GM23338 (cell line): ENCODE results near the gene IDH3B. TPM values are rescaled to one million over a fixed set of nuclear protein-coding genes. Genes with fewer than 3 reads are reported as not detected.

Source experiments
- ATAC-seq: fragments of 200-7000 bp; cut with Tn5 transposase; 3 replicates; pipeline ENCODE4 v1.9.1; 2020
- DNase-seq: peaks from one replicate; pipeline ENCODE4 v3.0.0-alpha.2; 2015; ENCODE audit warnings: low spot score
- H2AFZ ChIP-seq: fragments of 200-600 bp; sonication (generic); 2 replicates; pipeline ENCODE4 v1.8.0; 2016; ENCODE audit warnings: antibody characterized with exemption, mild to moderate bottlenecking, moderate library complexity
- H3F3A ChIP-seq: fragments of 200-600 bp; sonication (generic); replicated peaks from 2 replicates; pipeline ENCODE4 v1.8.0; 2017; ENCODE audit warnings: antibody characterized with exemption, mixed run types, low read depth
- H3K27ac ChIP-seq: fragments of 200-600 bp; sonication (generic); 2 replicates; pipeline ENCODE4 v1.6.1; 2016; ENCODE audit warnings: low read depth
- H3K27me3 ChIP-seq: fragments of 200-600 bp; sonication (generic); 2 replicates; pipeline ENCODE4 v1.8.0; 2016; ENCODE audit warnings: mild to moderate bottlenecking, mixed run types, moderate library complexity; ENCODE audit not compliant: insufficient read depth
- H3K36me3 ChIP-seq: fragments of 200-600 bp; sonication (generic); 2 replicates; pipeline ENCODE4 v1.8.0; 2016; ENCODE audit warnings: mild to moderate bottlenecking; ENCODE audit not compliant: insufficient read depth
- H3K4me1 ChIP-seq: fragments of 200-600 bp; sonication (generic); 2 replicates; pipeline ENCODE4 v1.8.0; 2016; ENCODE audit warnings: mild to moderate bottlenecking, moderate library complexity; ENCODE audit not compliant: insufficient read depth
- H3K4me2 ChIP-seq: fragments of 200-600 bp; sonication (generic); 2 replicates; pipeline ENCODE4 v1.7.1; 2017; ENCODE audit warnings: mixed run types
- H3K4me3 ChIP-seq: fragments of 200-600 bp; sonication (generic); 2 replicates; pipeline ENCODE4 v1.6.1; 2016; ENCODE audit warnings: mixed run types
- H3K79me2 ChIP-seq: fragments of 200-600 bp; sonication (generic); replicated peaks from 2 replicates; pipeline ENCODE4 v1.8.0; 2017; ENCODE audit warnings: mild to moderate bottlenecking; ENCODE audit not compliant: insufficient read depth
- H3K9me2 ChIP-seq: fragments of 200-600 bp; sonication (generic); 2 replicates; pipeline ENCODE4 v1.8.0; 2017; ENCODE audit not compliant: insufficient read depth
- H4K20me1 ChIP-seq: fragments of 200-600 bp; sonication (generic); replicated peaks from 2 replicates; pipeline ENCODE4 v1.8.0; 2017; ENCODE audit warnings: mild to moderate bottlenecking; ENCODE audit not compliant: insufficient read depth
- H3K27ac Mint-ChIP-seq: 2 replicates; pipeline ENCODE4 v1.8.0; 2020; ENCODE audit warnings: inconsistent platforms, mild to moderate bottlenecking, moderate library complexity, mixed read lengths
- H3K27me3 Mint-ChIP-seq: 3 replicates; pipeline ENCODE4 v1.8.0; 2022; ENCODE audit warnings: low read depth, mild to moderate bottlenecking, moderate library complexity, mixed read lengths, inconsistent platforms; ENCODE audit not compliant: insufficient read depth, poor library complexity
- H3K36me3 Mint-ChIP-seq: 3 replicates; pipeline ENCODE4 v1.8.0; 2021; ENCODE audit warnings: low read depth, mild to moderate bottlenecking, inconsistent platforms, moderate library complexity, mixed read lengths
- H3K4me1 Mint-ChIP-seq: 3 replicates; pipeline ENCODE4 v1.8.0; 2020; ENCODE audit warnings: mild to moderate bottlenecking, inconsistent platforms, mixed read lengths
- H3K4me3 Mint-ChIP-seq: 3 replicates; pipeline ENCODE4 v1.8.0; 2021; ENCODE audit warnings: moderate library complexity, mild to moderate bottlenecking, inconsistent platforms, mixed read lengths
- H3K9me3 Mint-ChIP-seq: 3 replicates; pipeline ENCODE4 v1.8.0; 2020; ENCODE audit warnings: moderate library complexity, mild to moderate bottlenecking, inconsistent platforms, mixed read lengths
- CREB1 ChIP-seq: fragments of 250-450 bp; sonication (Bioruptor Pico); IDR thresholded peaks from 2 replicates; pipeline ENCODE4 v1.5.0; 2020; ENCODE audit warnings: low read depth, mild to moderate bottlenecking, moderate library complexity
- CTCF ChIP-seq, 2 experiments: fragments of 200-600 bp in 1 of 2; sonication (generic) in 1 of 2; conservative IDR thresholded peaks; 2 replicates each; pipeline versions ENCODE4 v1.5.1 to v1.6.1; 2016 to 2017; ENCODE audit warnings: antibody characterized with exemption in 2 of 2, low read depth in 2 of 2, mild to moderate bottlenecking in 2 of 2, moderate library complexity in 1 of 2
- ETS1 ChIP-seq: IDR thresholded peaks from 2 replicates; pipeline ENCODE4 v1.6.1; 2016; ENCODE audit warnings: antibody characterized with exemption
- EZH2 ChIP-seq: fragments of 200-600 bp; sonication (generic); IDR thresholded peaks from one replicate; pipeline ENCODE4 v1.8.0; 2017; ENCODE audit warnings: antibody characterized with exemption, mild to moderate bottlenecking, low read depth; ENCODE audit not compliant: unreplicated experiment
- EZH2phosphoT487 ChIP-seq: fragments of 200-600 bp; sonication (generic); IDR thresholded peaks from one replicate; pipeline ENCODE4 v1.8.1; 2018; ENCODE audit warnings: antibody characterized with exemption; ENCODE audit not compliant: unreplicated experiment
- JUNB ChIP-seq: IDR thresholded peaks from one replicate; pipeline ENCODE4 v1.6.1; 2016; ENCODE audit warnings: antibody characterized with exemption; ENCODE audit not compliant: unreplicated experiment
- NANOG ChIP-seq: IDR thresholded peaks from 2 replicates; pipeline ENCODE4 v1.6.1; 2016; ENCODE audit warnings: antibody characterized with exemption, borderline replicate concordance
- POLR2AphosphoS5 ChIP-seq: IDR thresholded peaks from 2 replicates; pipeline ENCODE4 v1.6.1; 2016; ENCODE audit warnings: antibody characterized with exemption, low read depth
- REST ChIP-seq: IDR thresholded peaks from one replicate; pipeline ENCODE4 v1.6.1; 2018; ENCODE audit warnings: antibody characterized with exemption; ENCODE audit not compliant: unreplicated experiment
- STAT1 ChIP-seq: IDR thresholded peaks from one replicate; pipeline ENCODE4 v1.6.1; 2016; ENCODE audit warnings: antibody characterized with exemption; ENCODE audit not compliant: unreplicated experiment
- ZNF114 ChIP-seq: fragments of 250-450 bp; sonication (Bioruptor Pico); IDR thresholded peaks from 2 replicates; pipeline ENCODE4 v1.5.0; 2020; ENCODE audit warnings: mild to moderate bottlenecking, moderate library complexity
- ZNF331 ChIP-seq: fragments of 250-450 bp; sonication (Bioruptor Pico); IDR thresholded peaks from 2 replicates; pipeline ENCODE4 v1.5.0; 2020; ENCODE audit warnings: low read depth, mild to moderate bottlenecking, moderate library complexity
- ZNF462 ChIP-seq: fragments of 250-450 bp; sonication (Bioruptor Pico); IDR thresholded peaks from 2 replicates; pipeline ENCODE4 v1.5.0; 2020; ENCODE audit warnings: mild to moderate bottlenecking, moderate library complexity
- polyA plus RNA-seq: library from polyadenylated mRNA; unstranded; fragments of >200 nt; fragmentation: Nextera tagmentation; extraction: Ambion mirVana; gene quantifications from 2 replicates; pipeline ENCODE4 v1.2.1, GENCODE V29; 2016
- total RNA-seq: library from RNA; depleted of rRNA; stranded (reverse); fragments of >200 nt; shearing (Covaris generic); gene quantifications from 2 replicates; pipeline ENCODE4 v1.2.3, GENCODE V29; 2014

IDH3B gene
- total and polyA plus RNA-seq, 2 experiments from 2014 or later: 87.1 to 126 TPM

GRCh38 chr20:2610941-2611720, 52.9 kb downstream of the IDH3B start:
- Histone ChIP-seq H3K27me3 (no peaks in the 10 kb centered on the region), H3K4me1 (no peaks in the 10 kb centered on the region), H3K36me3 (no peaks in the 10 kb centered on the region), H4K20me1 (no peaks in the 10 kb centered on the region), H3K4me3 (no peak overlapping the region), H3F3A (no peaks in the 10 kb centered on the region), H2AFZ (no peak overlapping the region), H3K9me2 (0 out of 2 replicates have a peak, but pooled peaks cover 6% of the 10 kb centered on the region), H3K79me2 (no peaks in the 10 kb centered on the region), H3K4me2 (no peak overlapping the region), H3K27ac (no peak overlapping the region)
- Mint-ChIP-seq H3K36me3 (peaks cover 5% of the 10 kb centered on the region; the same call in 2 of the 3 replicates), H3K4me1 (no peaks in the 10 kb centered on the region), H3K27me3 (peaks cover 4% of the 10 kb centered on the region), H3K4me3 (no peak overlapping the region), H3K9me3 (peaks cover 18% of the 10 kb centered on the region), H3K27ac (no peak overlapping the region)
- ATAC-seq: no peak
- TF ChIP-seq JUNB (no peak), ZNF462 (no peak), ETS1 (no peak), CREB1 (CRISPR knock-in tag) (no peak), ZNF114 (CRISPR knock-in tag) (no peak), NANOG (no peak), EZH2phosphoT487 (no peak), STAT1 (no peak), ZNF331 (CRISPR knock-in tag) (no peak), POLR2AphosphoS5 (no peak), REST (no peak), EZH2 (no peak), CTCF (conservative IDR thresholded peaks at IDR 0.05; ENCODE audit: low read depth in 2 of 2) (no peak)
- DNase-seq: no peak
